ENCODE results near the gene BIN1.

Gene BIN1

GRCh38 chr2:127096718-127097470, 10.1 kb downstream of the BIN1 start:
- H3K4me1 ChIP-seq (ENCODE audit: control insufficient read depth, insufficient read depth, low read depth, low read length): peaks cover 79% of the 10 kb centered on the region
- peak overlapping the region; percentile 56 for H4K91ac ChIP-seq (ENCODE audit: low read length)
- H3K9ac ChIP-seq (ENCODE audit: low read length): no peak overlapping the region
- no peak for DNase-seq
- peaks cover 3 to 13% of the 10 kb centered on the region in 2 experiments for H3K36me3 ChIP-seq (ENCODE audit: control insufficient read depth in 1 of 2, insufficient read depth in 2 of 2, low read depth in 1 of 2, low read length in 2 of 2)
- H2BK5ac ChIP-seq (ENCODE audit: low read depth, low read length, poor library complexity, severe bottlenecking): no peak overlapping the region
- no peak overlapping the region for H3K4me2 ChIP-seq (ENCODE audit: low read length, poor library complexity, severe bottlenecking)
- no peak overlapping the region for H3K27ac ChIP-seq (ENCODE audit: low read length, poor library complexity, severe bottlenecking)
- no peaks in the 10 kb centered on the region for H3K9me3 ChIP-seq (ENCODE audit: control insufficient read depth, low read length)
- H3K18ac ChIP-seq (ENCODE audit: low read depth in 1 of 2, low read length in 2 of 2): peak overlapping the region in 1 of 2 experiments; percentile 67
- H2BK120ac ChIP-seq (ENCODE audit: low read depth, low read length): no peak overlapping the region
- peak overlapping the region in 1 of 2 experiments; percentile 96 for H3K23ac ChIP-seq (ENCODE audit: low read length in 2 of 2)
- H3K4ac ChIP-seq (ENCODE audit: low read depth in 1 of 2, low read length in 2 of 2): no peak overlapping the region
- H2AK5ac ChIP-seq (ENCODE audit: low read length, severe bottlenecking): no peak overlapping the region
- H2BK15ac ChIP-seq (ENCODE audit: low read depth, poor library complexity, severe bottlenecking): no peak overlapping the region
- WGBS: 94% methylated on average over 15 of the region's 15 CpGs
- H4K8ac ChIP-seq (ENCODE audit: low read length): no peak overlapping the region
- peak overlapping the region in 1 of 2 experiments; percentile 35 for H3K14ac ChIP-seq (ENCODE audit: low read length in 2 of 2)
- H3K27me3 ChIP-seq (ENCODE audit: control insufficient read depth in 1 of 2, insufficient read depth in 1 of 2, low read length in 2 of 2): no peaks in the 10 kb centered on the region
- H2AFZ ChIP-seq (ENCODE audit: low read depth, low read length): no peak overlapping the region
- H2BK12ac ChIP-seq (ENCODE audit: low read length in 2 of 2): peak overlapping the region in 1 of 2 experiments; percentile 32
- H3K79me1 ChIP-seq (replicated peaks; ENCODE audit: low read length, poor library complexity, severe bottlenecking): peaks cover 17% of the 10 kb centered on the region
- H3K4me3 ChIP-seq (ENCODE audit: insufficient read depth in 1 of 2, low read depth in 1 of 2, low read length in 2 of 2): no peak overlapping the region

GRCh38 chr2:127096280-127096679, 10.7 kb downstream of the BIN1 start:
- H2BK5ac ChIP-seq (ENCODE audit: low read depth, low read length, poor library complexity, severe bottlenecking): no peak overlapping the region
- no peak overlapping the region for H4K91ac ChIP-seq (ENCODE audit: low read length)
- H3K9me3 ChIP-seq (ENCODE audit: control insufficient read depth, low read length): no peaks in the 10 kb centered on the region
- no peak overlapping the region for H2BK120ac ChIP-seq (ENCODE audit: low read depth, low read length)
- H2AK5ac ChIP-seq (ENCODE audit: low read length, severe bottlenecking): peak overlapping the region; percentile 24
- 90% methylated on average over 9 of the region's 9 CpGs for WGBS
- no peak overlapping the region for H3K14ac ChIP-seq (ENCODE audit: low read length in 2 of 2)
- no peak overlapping the region for H3K4me3 ChIP-seq (ENCODE audit: insufficient read depth in 1 of 2, low read depth in 1 of 2, low read length in 2 of 2)
- H4K8ac ChIP-seq (ENCODE audit: low read length): no peak overlapping the region
- no peak overlapping the region for H3K27ac ChIP-seq (ENCODE audit: low read length, poor library complexity, severe bottlenecking)
- no peak overlapping the region for H3K23ac ChIP-seq (ENCODE audit: low read length in 2 of 2)
- H3K79me1 ChIP-seq (replicated peaks; ENCODE audit: low read length, poor library complexity, severe bottlenecking): peaks cover 19% of the 10 kb centered on the region
- no peak overlapping the region for H2AFZ ChIP-seq (ENCODE audit: low read depth, low read length)
- no peak overlapping the region for H3K4me2 ChIP-seq (ENCODE audit: low read length, poor library complexity, severe bottlenecking)
- H2BK15ac ChIP-seq (ENCODE audit: low read depth, poor library complexity, severe bottlenecking): no peak overlapping the region
- H3K4me1 ChIP-seq (ENCODE audit: control insufficient read depth, insufficient read depth, low read depth, low read length): peaks cover 75% of the 10 kb centered on the region
- no peak overlapping the region for H2BK12ac ChIP-seq (ENCODE audit: low read length in 2 of 2)
- no peak overlapping the region for H3K4ac ChIP-seq (ENCODE audit: low read depth in 1 of 2, low read length in 2 of 2)
- DNase-seq: no peak
- no peak overlapping the region for H3K9ac ChIP-seq (ENCODE audit: low read length)
- H3K36me3 ChIP-seq (ENCODE audit: control insufficient read depth in 1 of 2, insufficient read depth in 2 of 2, low read depth in 1 of 2, low read length in 2 of 2): peaks cover 3 to 11% of the 10 kb centered on the region in 2 experiments
- no peak overlapping the region for H3K18ac ChIP-seq (ENCODE audit: low read depth in 1 of 2, low read length in 2 of 2)
- H3K27me3 ChIP-seq (ENCODE audit: control insufficient read depth in 1 of 2, insufficient read depth in 1 of 2, low read length in 2 of 2): no peaks in the 10 kb centered on the region

GRCh38 chr2:127095784-127096183, 11.2 kb downstream of the BIN1 start:
- no peak overlapping the region for H3K4me3 ChIP-seq (ENCODE audit: insufficient read depth in 1 of 2, low read depth in 1 of 2, low read length in 2 of 2)
- WGBS: 90% methylated on average over 6 of the region's 8 CpGs
- H3K4ac ChIP-seq (ENCODE audit: low read depth in 1 of 2, low read length in 2 of 2): no peak overlapping the region
- H2BK120ac ChIP-seq (ENCODE audit: low read depth, low read length): no peak overlapping the region
- H4K8ac ChIP-seq (ENCODE audit: low read length): no peak overlapping the region
- H3K9ac ChIP-seq (ENCODE audit: low read length): no peak overlapping the region
- H3K27ac ChIP-seq (ENCODE audit: low read length, poor library complexity, severe bottlenecking): no peak overlapping the region
- H2BK5ac ChIP-seq (ENCODE audit: low read depth, low read length, poor library complexity, severe bottlenecking): no peak overlapping the region
- H2BK12ac ChIP-seq (ENCODE audit: low read length in 2 of 2): no peak overlapping the region
- H3K4me2 ChIP-seq (ENCODE audit: low read length, poor library complexity, severe bottlenecking): no peak overlapping the region
- H2AK5ac ChIP-seq (ENCODE audit: low read length, severe bottlenecking): no peak overlapping the region
- no peak overlapping the region for H3K18ac ChIP-seq (ENCODE audit: low read depth in 1 of 2, low read length in 2 of 2)
- no peak overlapping the region for H3K14ac ChIP-seq (ENCODE audit: low read length in 2 of 2)
- H2AFZ ChIP-seq (ENCODE audit: low read depth, low read length): no peak overlapping the region
- H3K23ac ChIP-seq (ENCODE audit: low read length in 2 of 2): no peak overlapping the region
- H3K36me3 ChIP-seq (ENCODE audit: control insufficient read depth in 1 of 2, insufficient read depth in 2 of 2, low read depth in 1 of 2, low read length in 2 of 2): peaks cover 6 to 11% of the 10 kb centered on the region in 2 experiments
- H3K79me1 ChIP-seq (replicated peaks; ENCODE audit: low read length, poor library complexity, severe bottlenecking): peaks cover 22% of the 10 kb centered on the region
- no peak for DNase-seq
- peaks cover 70% of the 10 kb centered on the region for H3K4me1 ChIP-seq (ENCODE audit: control insufficient read depth, insufficient read depth, low read depth, low read length)
- H2BK15ac ChIP-seq (ENCODE audit: low read depth, poor library complexity, severe bottlenecking): no peak overlapping the region
- H3K27me3 ChIP-seq (ENCODE audit: control insufficient read depth in 1 of 2, insufficient read depth in 1 of 2, low read length in 2 of 2): no peaks in the 10 kb centered on the region
- H4K91ac ChIP-seq (ENCODE audit: low read length): no peak overlapping the region
- H3K9me3 ChIP-seq (ENCODE audit: control insufficient read depth, low read length): no peaks in the 10 kb centered on the region

GRCh38 chr2:127095367-127095641, 11.7 kb downstream of the BIN1 start:
- peak overlapping the region; percentile 43 for H3K9ac ChIP-seq (ENCODE audit: low read length)
- H2BK12ac ChIP-seq (ENCODE audit: low read length in 2 of 2): no peak overlapping the region
- no peak overlapping the region for H4K8ac ChIP-seq (ENCODE audit: low read length)
- H2AFZ ChIP-seq (ENCODE audit: low read depth, low read length): no peak overlapping the region
- no peaks in the 10 kb centered on the region for H3K9me3 ChIP-seq (ENCODE audit: control insufficient read depth, low read length)
- H2AK5ac ChIP-seq (ENCODE audit: low read length, severe bottlenecking): peak overlapping the region; percentile 41
- no peak overlapping the region for H3K23ac ChIP-seq (ENCODE audit: low read length in 2 of 2)
- H3K14ac ChIP-seq (ENCODE audit: low read length in 2 of 2): peak overlapping the region in 1 of 2 experiments; percentile 76
- H2BK5ac ChIP-seq (ENCODE audit: low read depth, low read length, poor library complexity, severe bottlenecking): no peak overlapping the region
- H4K91ac ChIP-seq (ENCODE audit: low read length): peak overlapping the region; percentile 18
- H3K4me3 ChIP-seq (ENCODE audit: insufficient read depth in 1 of 2, low read depth in 1 of 2, low read length in 2 of 2): no peak overlapping the region
- peaks cover 8 to 16% of the 10 kb centered on the region in 2 experiments for H3K36me3 ChIP-seq (ENCODE audit: control insufficient read depth in 1 of 2, insufficient read depth in 2 of 2, low read depth in 1 of 2, low read length in 2 of 2)
- H3K4ac ChIP-seq (ENCODE audit: low read depth in 1 of 2, low read length in 2 of 2): no peak overlapping the region
- H3K4me1 ChIP-seq (ENCODE audit: control insufficient read depth, insufficient read depth, low read depth, low read length): peaks cover 67% of the 10 kb centered on the region
- no peaks in the 10 kb centered on the region for H3K27me3 ChIP-seq (ENCODE audit: control insufficient read depth in 1 of 2, insufficient read depth in 1 of 2, low read length in 2 of 2)
- peaks cover 24% of the 10 kb centered on the region for H3K79me1 ChIP-seq (replicated peaks; ENCODE audit: low read length, poor library complexity, severe bottlenecking)
- H3K4me2 ChIP-seq (ENCODE audit: low read length, poor library complexity, severe bottlenecking): no peak overlapping the region
- H2BK120ac ChIP-seq (ENCODE audit: low read depth, low read length): no peak overlapping the region
- H3K27ac ChIP-seq (ENCODE audit: low read length, poor library complexity, severe bottlenecking): no peak overlapping the region
- WGBS: 98% methylated on average over 2 of the region's 2 CpGs
- H2BK15ac ChIP-seq (ENCODE audit: low read depth, poor library complexity, severe bottlenecking): no peak overlapping the region
- DNase-seq: no peak
- no peak overlapping the region for H3K18ac ChIP-seq (ENCODE audit: low read depth in 1 of 2, low read length in 2 of 2)

All from mesenchymal stem cell (in vitro differentiated cells and primary cell).